Vagina (tissue), 2 donors: ENCODE results near the gene TBC1D4.

Experiments used
- CTCF ChIP-seq, 3 experiments: fragments of 450-650 bp in 2 of 3; fragments of 200-600 bp in 1 of 3; sonication (generic) in 1 of 3; IDR thresholded peaks; one replicate each; pipeline ENCODE4 v1.5.1; 2017 to 2019; ENCODE audit warnings: antibody characterized with exemption in 3 of 3, mild to moderate bottlenecking in 2 of 3, moderate library complexity in 2 of 3
- POLR2A ChIP-seq, 2 donors: fragments of 450-650 bp; IDR thresholded peaks; one replicate each; pipeline ENCODE4 v1.6.1; 2017; ENCODE audit warnings: antibody characterized with exemption in 2 of 2, mild to moderate bottlenecking in 2 of 2, moderate library complexity in 2 of 2

DNA sequence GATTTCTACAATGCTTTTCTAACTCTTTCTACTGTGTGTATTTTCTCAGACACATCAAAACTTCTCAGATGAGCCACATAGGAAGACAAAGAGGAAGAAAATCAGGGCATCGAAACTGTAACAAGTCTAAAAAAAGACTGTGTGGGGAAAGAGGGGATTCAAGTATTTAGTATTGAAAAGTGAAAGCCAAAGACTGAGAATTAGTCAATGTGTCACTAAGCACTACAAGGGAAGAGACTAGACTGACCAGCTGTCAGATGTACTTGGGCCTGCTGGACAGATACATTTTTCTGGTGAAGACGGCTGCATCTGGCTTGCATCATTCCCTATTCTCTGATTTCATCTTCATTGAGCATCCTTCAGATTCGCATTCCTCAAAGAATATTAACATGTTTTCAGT lies 30.3 kb upstream of the TBC1D4 start:
- TF ChIP-seq CTCF (IDR thresholded peaks at IDR 0.05) = no peak
- TF ChIP-seq POLR2A (IDR thresholded peaks at IDR 0.05) = no peak
